Activated naive CD8-positive, alpha-beta T cell (primary cell): ENCODE results near the gene FAM184A.
"Not testable (repeated sequence)": the region's sequence is repeated elsewhere in the genome, so short reads cannot be mapped to it uniquely, and the experiment has no call there.

Experiments
- H3K27ac Mint-ChIP-seq: one replicate; pipeline ENCODE4 v1.8.0; 2021; ENCODE audit warnings: mixed read lengths
- H3K27me3 Mint-ChIP-seq: one replicate; pipeline ENCODE4 v1.8.0; 2021; ENCODE audit warnings: mixed read lengths
- H3K36me3 Mint-ChIP-seq: one replicate; pipeline ENCODE4 v1.8.0; 2021; ENCODE audit warnings: mixed read lengths
- H3K4me1 Mint-ChIP-seq: one replicate; pipeline ENCODE4 v1.8.0; 2021; ENCODE audit warnings: low read depth, mixed read lengths
- H3K4me3 Mint-ChIP-seq: one replicate; pipeline ENCODE4 v1.8.0; 2021; ENCODE audit warnings: mild to moderate bottlenecking, mixed read lengths
- H3K9me3 Mint-ChIP-seq: one replicate; pipeline ENCODE4 v1.8.0; 2021; ENCODE audit warnings: low read depth, mixed read lengths

The FAM184A gene

GRCh38 chr6:119026822-119027221 is 51.6 kb downstream of the FAM184A start:
- Mint-ChIP-seq H3K9me3 (no peaks in the 10 kb centered on the region), H3K27ac (no peak overlapping the region)

GRCh38 chr6:119025793-119026192 is 52.7 kb downstream of the FAM184A start:
- Mint-ChIP-seq H3K36me3 (peaks cover 3% of the 10 kb centered on the region), H3K4me1 (peaks cover under 1% of the 10 kb centered on the region), H3K4me3 (no peak overlapping the region), H3K27ac (no peak overlapping the region), H3K9me3 (no peaks in the 10 kb centered on the region), H3K27me3 (no peaks in the 10 kb centered on the region)

More at GRCh38 chr6:119026822-119027221, 51.6 kb downstream of the FAM184A start:
- no peaks in the 10 kb centered on the region for H3K27me3 Mint-ChIP-seq
- H3K4me3 Mint-ChIP-seq, result no peak overlapping the region
- H3K4me1 Mint-ChIP-seq, result no peaks in the 10 kb centered on the region
- H3K36me3 Mint-ChIP-seq, result peaks cover 3% of the 10 kb centered on the region

GRCh38 chr6:119024111-119024510 is 54.4 kb downstream of the FAM184A start:
- peaks cover 2% of the 10 kb centered on the region for H3K4me1 Mint-ChIP-seq
- no peaks in the 10 kb centered on the region for H3K9me3 Mint-ChIP-seq
- H3K27me3 Mint-ChIP-seq, result no peaks in the 10 kb centered on the region
- no peak overlapping the region for H3K27ac Mint-ChIP-seq
- no peak overlapping the region for H3K4me3 Mint-ChIP-seq
- peaks cover 6% of the 10 kb centered on the region for H3K36me3 Mint-ChIP-seq

- Mint-ChIP-seq H3K4me1 (peaks cover 2% of the 10 kb centered on the region), H3K27ac (no peak overlapping the region), H3K36me3 (peaks cover 6% of the 10 kb centered on the region), H3K27me3 (no peaks in the 10 kb centered on the region), H3K4me3 (no peak overlapping the region), H3K9me3 (no peaks in the 10 kb centered on the region)
Observed at GRCh38 chr6:119022796-119023195, 55.7 kb downstream of the FAM184A start.

- Mint-ChIP-seq H3K27me3 (no peaks in the 10 kb centered on the region), H3K4me1 (peaks cover 2% of the 10 kb centered on the region), H3K4me3 (no peak overlapping the region), H3K9me3 (no peaks in the 10 kb centered on the region), H3K27ac (no peak overlapping the region), H3K36me3 (peaks cover 13% of the 10 kb centered on the region)
Observed at GRCh38 chr6:119020597-119021561, 57.6 kb downstream of the FAM184A start.

GRCh38 chr6:119015165-119015564 is 63.3 kb downstream of the FAM184A start:
- H3K4me3 Mint-ChIP-seq, H3K27me3 Mint-ChIP-seq, H3K4me1 Mint-ChIP-seq, H3K9me3 Mint-ChIP-seq, H3K27ac Mint-ChIP-seq: not testable (repeated sequence)
- H3K36me3 Mint-ChIP-seq, result peaks cover 12% of the 10 kb centered on the region

GRCh38 chr6:119012521-119012920 is 65.9 kb downstream of the FAM184A start:
- Mint-ChIP-seq H3K27ac (no peak overlapping the region), H3K4me1 (no peaks in the 10 kb centered on the region), H3K9me3 (peaks cover 6% of the 10 kb centered on the region), H3K4me3 (no peak overlapping the region), H3K36me3 (peaks cover 24% of the 10 kb centered on the region), H3K27me3 (no peaks in the 10 kb centered on the region)

GRCh38 chr6:119009266-119009665 is 69.2 kb downstream of the FAM184A start:
- peaks cover 22% of the 10 kb centered on the region for H3K36me3 Mint-ChIP-seq
- not testable (repeated sequence) for H3K27ac Mint-ChIP-seq, H3K9me3 Mint-ChIP-seq, H3K4me1 Mint-ChIP-seq, H3K4me3 Mint-ChIP-seq, H3K27me3 Mint-ChIP-seq

GRCh38 chr6:119006974-119007373 is 71.5 kb downstream of the FAM184A start:
- no peaks in the 10 kb centered on the region for H3K4me1 Mint-ChIP-seq
- H3K27me3 Mint-ChIP-seq, result no peaks in the 10 kb centered on the region
- H3K4me3 Mint-ChIP-seq, result no peak overlapping the region
- H3K27ac Mint-ChIP-seq, result no peak overlapping the region
- peaks cover 6% of the 10 kb centered on the region for H3K9me3 Mint-ChIP-seq
- peaks cover 23% of the 10 kb centered on the region for H3K36me3 Mint-ChIP-seq

GRCh38 chr6:119002069-119002468 is 76.4 kb downstream of the FAM184A start:
- no peaks in the 10 kb centered on the region for H3K9me3 Mint-ChIP-seq
- no peak overlapping the region for H3K27ac Mint-ChIP-seq

GRCh38 chr6:118999494-119000040 is 78.9 kb downstream of the FAM184A start:
- H3K27me3 Mint-ChIP-seq, result no peaks in the 10 kb centered on the region
- peaks cover 5% of the 10 kb centered on the region for H3K4me1 Mint-ChIP-seq

More at GRCh38 chr6:119002069-119002468, 76.4 kb downstream of the FAM184A start:
- Mint-ChIP-seq H3K4me1 (peaks cover 5% of the 10 kb centered on the region), H3K4me3 (no peak overlapping the region), H3K36me3 (peaks cover 15% of the 10 kb centered on the region), H3K27me3 (no peaks in the 10 kb centered on the region)

GRCh38 chr6:118997426-118997825 is 81.0 kb downstream of the FAM184A start:
- H3K36me3 Mint-ChIP-seq, result peaks cover 11% of the 10 kb centered on the region
- not testable (repeated sequence) for H3K27ac Mint-ChIP-seq, H3K4me3 Mint-ChIP-seq, H3K9me3 Mint-ChIP-seq, H3K4me1 Mint-ChIP-seq, H3K27me3 Mint-ChIP-seq

More at GRCh38 chr6:118999494-119000040, 78.9 kb downstream of the FAM184A start:
- H3K4me3 Mint-ChIP-seq, result no peak overlapping the region
- H3K27ac Mint-ChIP-seq, result no peak overlapping the region
- peaks cover 12% of the 10 kb centered on the region for H3K36me3 Mint-ChIP-seq
- H3K9me3 Mint-ChIP-seq, result no peaks in the 10 kb centered on the region

- Mint-ChIP-seq H3K9me3 (no peaks in the 10 kb centered on the region), H3K27ac (no peak overlapping the region), H3K36me3 (peaks cover 11% of the 10 kb centered on the region), H3K4me1 (peaks cover 5% of the 10 kb centered on the region), H3K27me3 (no peaks in the 10 kb centered on the region), H3K4me3 (no peak overlapping the region)
Observed at GRCh38 chr6:118996289-118996820, 82.1 kb downstream of the FAM184A start.

GRCh38 chr6:118993803-118994251 is 84.6 kb downstream of the FAM184A start:
- no peak overlapping the region for H3K27ac Mint-ChIP-seq
- no peak overlapping the region for H3K4me3 Mint-ChIP-seq
- H3K4me1 Mint-ChIP-seq, result peaks cover 5% of the 10 kb centered on the region
- no peaks in the 10 kb centered on the region for H3K27me3 Mint-ChIP-seq
- no peaks in the 10 kb centered on the region for H3K9me3 Mint-ChIP-seq
- peaks cover 6% of the 10 kb centered on the region for H3K36me3 Mint-ChIP-seq

- Mint-ChIP-seq H3K9me3 (no peaks in the 10 kb centered on the region), H3K27me3 (no peaks in the 10 kb centered on the region), H3K4me3 (no peak overlapping the region), H3K27ac (no peak overlapping the region), H3K4me1 (peaks cover 5% of the 10 kb centered on the region), H3K36me3 (peaks cover 6% of the 10 kb centered on the region)
Observed at GRCh38 chr6:118993358-118993757, 85.1 kb downstream of the FAM184A start.
